Endothelial cell of umbilical vein (primary cell): Measurements from ENCODE around the gene ERFL. TPM values are rescaled to one million over a fixed set of nuclear protein-coding genes. Genes with fewer than 3 reads are reported as not detected.

ENCODE experiments used
- BruUV-seq: library from RNA; stranded (reverse); fragments of 400-500 nt; replicated peaks from 2 replicates; lab custom pipeline; 2021; lab: Mats Ljungman, UMichigan
- CTCF ChIA-PET: fragments of 300-600, 350-600 bp; sonication (Branson Sonifier 250); formaldehyde crosslinking; loops from one replicate; lab custom pipeline; 2021; ENCODE audit warnings: antibody characterized with exemption, inconsistent platforms; lab: Charles Lee
- POLR2A ChIA-PET: fragments of 300-600, 350-600 bp; sonication (Branson Sonifier 250); formaldehyde crosslinking; loops from one replicate; lab custom pipeline; 2021; ENCODE audit warnings: antibody characterized with exemption, inconsistent platforms; lab: Charles Lee
- DNase-seq: peaks from one replicate; pipeline ENCODE4 v3.0.0-alpha.2; 2011; ENCODE audit warnings: low read depth, low spot score
- FAIRE-seq: peaks from 2 replicates; lab custom pipeline; 2011; peaks lifted over from hg19 to GRCh38; lab: Jason Lieb, UNC
- H2AFZ ChIP-seq: 2 replicates; pipeline ENCODE4 v1.6.0; 2012; ENCODE audit warnings: low read depth, low read length, control low read depth, inconsistent platforms
- H3K27ac ChIP-seq: 2 replicates; pipeline ENCODE4 v1.5.1; 2011; ENCODE audit warnings: low read depth, mild to moderate bottlenecking, control low read depth, low read length, moderate library complexity; ENCODE audit not compliant: insufficient read depth
- H3K27me3 ChIP-seq, 2 experiments: 2 replicates each; pipeline versions ENCODE4 v1.6.0 to v1.6.1; 2011; ENCODE audit warnings: low read length in 2 of 2, mixed read lengths in 1 of 2; ENCODE audit not compliant: control insufficient read depth in 2 of 2, insufficient read depth in 2 of 2
- H3K36me3 ChIP-seq, 2 experiments: 2 replicates in 1 of 2; 3 replicates in 1 of 2; pipeline ENCODE4 v1.5.1; 2011; ENCODE audit warnings: low read length in 2 of 2, mild to moderate bottlenecking in 1 of 2, moderate library complexity in 1 of 2; ENCODE audit not compliant: control insufficient read depth in 2 of 2, insufficient read depth in 2 of 2; ENCODE audit errors: extremely low read depth in 1 of 2
- H3K4me1 ChIP-seq: 3 replicates; pipeline ENCODE4 v1.5.1; 2011; ENCODE audit warnings: mild to moderate bottlenecking, low read length; ENCODE audit not compliant: control insufficient read depth, insufficient read depth; ENCODE audit errors: extremely low read depth
- H3K4me2 ChIP-seq: 2 replicates; pipeline ENCODE4 v1.6.1; 2011; ENCODE audit warnings: low read length, control low read depth, mixed read lengths; ENCODE audit not compliant: insufficient read depth
- H3K4me3 ChIP-seq, 3 experiments: fragments of 200-600 bp in 1 of 3; sonication (generic), shearing (Covaris generic) in 1 of 3; replicated peaks in 1 of 3; 2 replicates each; pipeline ENCODE4 v1.5.1; 2011 to 2016; ENCODE audit warnings: control low read depth in 3 of 3, low read length in 3 of 3, mild to moderate bottlenecking in 2 of 3, inconsistent platforms in 1 of 3, low read depth in 1 of 3, moderate library complexity in 1 of 3; ENCODE audit not compliant: insufficient read depth in 1 of 3
- H3K79me2 ChIP-seq: 2 replicates; pipeline ENCODE4 v1.6.0; 2012; ENCODE audit warnings: low read length, inconsistent platforms; ENCODE audit not compliant: control insufficient read depth, insufficient read depth
- H3K9ac ChIP-seq: replicated peaks from 2 replicates; pipeline ENCODE3; 2011; ENCODE audit warnings: low read length, control low read depth; ENCODE audit not compliant: insufficient read depth; ENCODE audit errors: extremely low read depth
- H3K9me1 ChIP-seq: replicated peaks from 3 replicates; pipeline ENCODE4 v1.6.0; 2011; ENCODE audit warnings: mild to moderate bottlenecking, low read length; ENCODE audit not compliant: control insufficient read depth, insufficient read depth; ENCODE audit errors: extremely low read depth
- H3K9me3 ChIP-seq: replicated peaks from 2 replicates; pipeline ENCODE4 v1.5.1; 2012; ENCODE audit warnings: low read length, inconsistent platforms; ENCODE audit not compliant: control insufficient read depth, insufficient read depth
- H4K20me1 ChIP-seq: replicated peaks from 2 replicates; pipeline ENCODE3; 2011; ENCODE audit warnings: mild to moderate bottlenecking, low read length; ENCODE audit not compliant: control insufficient read depth, insufficient read depth; ENCODE audit errors: extremely low read depth
- EZH2 ChIP-seq: IDR thresholded peaks from 2 replicates; pipeline ENCODE4 v1.6.1; 2012; ENCODE audit warnings: borderline replicate concordance, low read depth, mild to moderate bottlenecking, moderate library complexity, low read length, inconsistent platforms; ENCODE audit not compliant: severe bottlenecking
- FOS ChIP-seq: IDR thresholded peaks from 2 replicates; pipeline ENCODE4 v1.6.1; 2011; ENCODE audit warnings: mild to moderate bottlenecking, low read length, moderate library complexity, borderline replicate concordance; ENCODE audit not compliant: insufficient read depth
- GATA2 ChIP-seq: IDR thresholded peaks from 2 replicates; pipeline ENCODE4 v1.7.0; 2011; ENCODE audit warnings: low read depth, mild to moderate bottlenecking, moderate library complexity, mixed read lengths, low read length; ENCODE audit not compliant: insufficient read length, insufficient read depth
- JUN ChIP-seq: IDR thresholded peaks from 2 replicates; pipeline ENCODE4 v1.6.1; 2011; ENCODE audit warnings: borderline replicate concordance, low read depth; ENCODE audit not compliant: insufficient read length, insufficient read depth
- MYC ChIP-seq: IDR thresholded peaks from one replicate; pipeline ENCODE4 v1.6.1; 2011; ENCODE audit warnings: mild to moderate bottlenecking, low read depth, low read length
- POLR2A ChIP-seq: IDR thresholded peaks from 2 replicates; pipeline ENCODE4 v1.6.1; 2012; ENCODE audit warnings: low read depth, mild to moderate bottlenecking, control low read depth, low read length
- POLR2AphosphoS5 ChIP-seq: IDR thresholded peaks from 2 replicates; pipeline ENCODE4 v1.6.1; 2012; ENCODE audit warnings: low read depth, mild to moderate bottlenecking, control low read depth, low read length, moderate library complexity; ENCODE audit not compliant: insufficient read depth
- dilution Hi-C: fragments of 300-500 bp; cut with MboI; formaldehyde crosslinking; loops from one replicate; pipeline ENCODE4 v1.15.0; 2019; ENCODE audit warnings: low sequenced_read_pairs; ENCODE audit not compliant: extremely low pct_ligation_motif_present
- intact Hi-C: fragments of 100-400 bp; cut with micrococcal nuclease; formaldehyde crosslinking; loops from one replicate; pipeline ENCODE4 v1.10.0; 2022
- polyA plus RNA-seq, 4 experiments: library from polyadenylated mRNA; depleted of rRNA in 3 of 4; stranded (reverse) in 3 of 4; unstranded in 1 of 4; fragments of >200 nt; gene quantifications; 2 replicates each; pipeline versions ENCODE4 v1.2.1 to v1.2.3, GENCODE V29; 2011 to 2012; ENCODE audit warnings: missing spikeins in 1 of 4
- total RNA-seq: library from RNA; stranded (reverse); gene quantifications from 2 replicates; pipeline ENCODE4 v1.2.3, GENCODE V29; 2021
- TF ChIP-seq, protein P1 (sequence below): IDR thresholded peaks from 2 replicates; pipeline ENCODE4 v1.6.1; 2011; ENCODE audit not compliant: insufficient read depth, insufficient read length
- TF ChIP-seq, protein P2 (sequence below), 2 donors: IDR thresholded peaks; 1 replicate in 1 of 2; 2 replicates in 1 of 2; pipeline ENCODE4 v1.5.1; 2011; ENCODE audit warnings: low read length in 2 of 2, mild to moderate bottlenecking in 2 of 2, moderate library complexity in 2 of 2, control low read depth in 1 of 2, inconsistent platforms in 1 of 2, low read depth in 1 of 2; ENCODE audit not compliant: insufficient read depth in 1 of 2; ENCODE audit errors: extremely low read depth in 1 of 2

Gene ERFL
- total and polyA plus RNA-seq, 2 donors (not counting 3 experiments of a cell fraction or from before 2014, with no cell fraction given), result not detected

- Histone ChIP-seq H3K4me2 (no peak overlapping the region), H3K27me3 (no peaks in the 10 kb centered on the region), H3K4me3 (no peak overlapping the region), H3K79me2 (peaks cover 24% of the 10 kb centered on the region), H3K27ac (no peak overlapping the region), H3K4me1 (peaks cover 16% of the 10 kb centered on the region), H3K9me1 (no peaks in the 10 kb centered on the region), H3K36me3 (peaks cover 4 to 15% of the 10 kb centered on the region in 2 experiments), H2AFZ (no peak overlapping the region), H4K20me1 (no peaks in the 10 kb centered on the region), H3K9me3 (no peaks in the 10 kb centered on the region), H3K9ac (no peak overlapping the region)
- POLR2A ChIA-PET, result no interaction called here
- TF ChIP-seq POLR2A (no peak), GATA2 (no peak), EZH2 (no peak), MYC (no peak), JUN (no peak), FOS (no peak), POLR2AphosphoS5 (no peak)
- TF ChIP-seq, protein P1, sequence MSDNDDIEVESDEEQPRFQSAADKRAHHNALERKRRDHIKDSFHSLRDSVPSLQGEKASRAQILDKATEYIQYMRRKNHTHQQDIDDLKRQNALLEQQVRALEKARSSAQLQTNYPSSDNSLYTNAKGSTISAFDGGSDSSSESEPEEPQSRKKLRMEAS, result no peak
- TF ChIP-seq, protein P2, sequence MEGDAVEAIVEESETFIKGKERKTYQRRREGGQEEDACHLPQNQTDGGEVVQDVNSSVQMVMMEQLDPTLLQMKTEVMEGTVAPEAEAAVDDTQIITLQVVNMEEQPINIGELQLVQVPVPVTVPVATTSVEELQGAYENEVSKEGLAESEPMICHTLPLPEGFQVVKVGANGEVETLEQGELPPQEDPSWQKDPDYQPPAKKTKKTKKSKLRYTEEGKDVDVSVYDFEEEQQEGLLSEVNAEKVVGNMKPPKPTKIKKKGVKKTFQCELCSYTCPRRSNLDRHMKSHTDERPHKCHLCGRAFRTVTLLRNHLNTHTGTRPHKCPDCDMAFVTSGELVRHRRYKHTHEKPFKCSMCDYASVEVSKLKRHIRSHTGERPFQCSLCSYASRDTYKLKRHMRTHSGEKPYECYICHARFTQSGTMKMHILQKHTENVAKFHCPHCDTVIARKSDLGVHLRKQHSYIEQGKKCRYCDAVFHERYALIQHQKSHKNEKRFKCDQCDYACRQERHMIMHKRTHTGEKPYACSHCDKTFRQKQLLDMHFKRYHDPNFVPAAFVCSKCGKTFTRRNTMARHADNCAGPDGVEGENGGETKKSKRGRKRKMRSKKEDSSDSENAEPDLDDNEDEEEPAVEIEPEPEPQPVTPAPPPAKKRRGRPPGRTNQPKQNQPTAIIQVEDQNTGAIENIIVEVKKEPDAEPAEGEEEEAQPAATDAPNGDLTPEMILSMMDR (IDR thresholded peaks at IDR 0.05; ENCODE audit: extremely low read depth in 1 of 2, insufficient read depth in 1 of 2, low read depth in 1 of 2, low read length in 2 of 2), result no peak
- DNase-seq, result no peak
- intact Hi-C loops, result no loop called here
- BruUV-seq, result no TSS peak
- dilution Hi-C loops, result no loop called here
- CTCF ChIA-PET, result interaction anchor here (1.1 to 1.6 kb wide), 2 partner anchors 10 to 16 kb away, joined by 3 to 5 read pairs; no protein-coding TSS in a partner anchor
- no peak for FAIRE-seq
Measured at GRCh38 chr19:41888926-41889325, 39.3 kb downstream of the ERFL start.
